ENCODE data around the gene SRD5A1.
A peak's percentile ranks its signal among the peaks of the same experiment; 100 is the strongest.

SRD5A1 gene

DNA sequence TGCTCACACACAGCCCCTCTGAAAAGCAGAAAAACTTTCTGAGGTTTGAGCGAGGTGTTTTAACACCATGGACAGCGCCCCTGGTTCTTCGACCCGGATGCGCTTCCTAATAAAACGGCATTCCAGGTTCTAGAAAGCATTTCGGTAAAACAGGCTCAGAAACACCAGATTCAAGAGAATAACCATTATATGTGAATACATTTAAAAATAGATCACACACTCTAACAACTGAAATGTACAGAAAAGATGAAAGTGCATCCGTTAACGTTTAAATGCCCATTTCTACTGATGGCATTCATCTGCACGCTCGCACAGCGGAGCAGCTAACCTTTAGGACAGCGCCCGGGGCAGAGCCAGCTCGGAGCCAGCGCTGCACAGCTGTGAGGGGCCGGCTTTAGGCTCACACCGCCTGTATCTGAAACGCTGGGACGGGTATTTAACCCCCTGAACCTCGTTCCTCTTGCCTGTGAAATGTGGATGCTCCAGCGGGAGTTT, 53.7 kb downstream of the SRD5A1 start:
- no peak for DNase-seq

DNA sequence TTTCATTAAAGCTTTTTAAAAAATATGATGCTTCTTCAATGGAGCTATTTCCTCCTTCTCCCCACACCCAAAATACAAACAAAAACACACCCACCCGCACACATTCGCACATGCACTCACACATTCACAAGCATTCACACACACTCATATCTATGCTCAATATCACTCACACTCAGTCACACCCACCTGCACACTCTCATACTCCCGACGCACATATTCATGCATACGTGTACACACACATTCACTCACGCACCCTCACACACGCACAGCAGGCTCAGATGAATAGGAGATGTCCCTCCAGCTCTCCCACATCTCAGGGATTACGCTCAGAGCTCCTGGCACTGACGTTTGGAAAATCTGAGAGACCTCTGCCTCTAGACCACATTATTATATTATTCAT, 54.3 kb downstream of the SRD5A1 start:
- DNase-seq, result no peak

DNA sequence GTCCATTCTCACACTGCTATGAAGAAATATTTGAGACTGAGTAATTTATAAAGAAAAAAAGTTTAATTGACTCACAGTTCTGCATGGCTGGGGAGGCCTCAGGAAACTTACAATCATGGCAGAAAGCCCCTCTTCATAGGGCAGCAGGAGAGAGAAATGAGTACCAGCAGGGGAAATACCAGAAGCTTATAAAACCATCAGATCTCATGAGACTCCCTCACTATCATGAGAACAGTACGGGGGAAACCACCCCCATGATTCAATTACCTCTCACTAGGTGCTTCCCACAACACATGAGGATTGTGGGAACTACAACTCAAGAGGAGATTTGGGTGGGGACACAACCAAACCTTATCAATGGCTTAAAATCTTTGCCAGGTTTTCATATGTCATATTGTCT, 59.7 kb downstream of the SRD5A1 start:
- no peak for DNase-seq

DNA sequence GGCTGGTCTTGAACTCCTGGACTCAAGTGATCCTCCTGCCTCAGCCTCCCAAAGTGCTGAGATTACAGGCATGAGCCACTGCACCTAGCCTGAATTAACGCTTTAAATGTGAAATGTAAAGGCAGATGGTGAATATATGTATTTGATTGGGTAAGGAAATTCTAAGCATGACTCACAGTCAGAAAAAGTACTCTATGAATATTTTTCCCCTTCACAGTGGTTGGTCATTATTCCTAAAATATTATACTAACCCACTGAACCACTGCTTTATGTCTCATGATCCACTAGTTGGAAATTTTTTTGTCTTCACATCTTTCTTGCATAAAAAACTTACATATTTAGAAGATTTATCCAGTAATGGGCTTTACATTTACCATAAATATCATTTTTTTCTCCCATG, 65.5 kb downstream of the SRD5A1 start:
- no peak for DNase-seq

DNA sequence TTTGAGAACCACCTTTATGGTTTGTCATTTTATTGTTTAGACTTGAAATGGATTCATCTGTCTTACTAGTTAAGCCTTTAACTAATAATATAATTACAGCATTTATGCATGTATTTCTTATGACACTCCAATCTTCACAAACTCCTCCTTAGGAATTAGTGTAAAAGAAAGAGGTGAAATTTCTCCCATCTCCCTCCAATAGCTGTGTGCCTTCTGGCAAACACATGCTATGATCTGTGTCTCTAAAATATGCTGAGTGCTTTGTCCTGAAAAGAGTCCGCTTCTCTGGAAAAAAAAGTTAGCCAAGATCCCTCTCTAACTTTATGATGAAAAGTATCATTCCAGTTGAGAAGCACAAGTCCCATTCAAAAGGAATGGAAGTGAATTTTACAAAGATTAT, 66.1 kb downstream of the SRD5A1 start:
- no peak for DNase-seq

DNA sequence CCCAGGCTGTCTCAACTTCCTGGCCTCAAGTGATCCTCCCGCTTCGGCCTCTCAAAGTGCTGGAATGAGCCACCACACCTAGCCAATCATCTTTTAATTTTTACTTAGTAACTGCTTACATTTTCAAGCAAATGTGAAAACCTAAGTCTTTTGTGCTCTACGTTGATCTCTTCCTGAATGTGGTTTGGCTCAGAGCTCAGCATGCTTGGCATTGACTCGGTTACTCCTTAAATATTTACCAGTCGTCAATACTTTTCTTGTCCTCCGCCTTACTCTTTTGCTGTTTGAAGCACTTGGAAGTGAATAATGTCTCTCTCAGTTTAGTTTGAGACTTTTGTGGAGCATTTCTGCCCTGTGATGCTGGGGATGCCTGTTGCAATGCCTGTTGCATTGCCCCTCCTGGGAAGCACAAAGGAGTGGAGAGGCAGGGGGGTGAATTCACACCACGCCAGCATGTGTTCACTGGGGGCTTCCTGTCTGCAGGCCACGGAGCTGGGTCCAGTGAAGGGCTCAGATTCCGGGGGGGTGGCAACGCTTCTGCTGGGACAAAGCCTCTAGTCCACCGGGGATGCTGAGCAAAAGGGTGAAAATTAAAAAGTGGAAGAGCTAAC, 66.9 kb downstream of the SRD5A1 start:
- DNase-seq, result no peak

DNA sequence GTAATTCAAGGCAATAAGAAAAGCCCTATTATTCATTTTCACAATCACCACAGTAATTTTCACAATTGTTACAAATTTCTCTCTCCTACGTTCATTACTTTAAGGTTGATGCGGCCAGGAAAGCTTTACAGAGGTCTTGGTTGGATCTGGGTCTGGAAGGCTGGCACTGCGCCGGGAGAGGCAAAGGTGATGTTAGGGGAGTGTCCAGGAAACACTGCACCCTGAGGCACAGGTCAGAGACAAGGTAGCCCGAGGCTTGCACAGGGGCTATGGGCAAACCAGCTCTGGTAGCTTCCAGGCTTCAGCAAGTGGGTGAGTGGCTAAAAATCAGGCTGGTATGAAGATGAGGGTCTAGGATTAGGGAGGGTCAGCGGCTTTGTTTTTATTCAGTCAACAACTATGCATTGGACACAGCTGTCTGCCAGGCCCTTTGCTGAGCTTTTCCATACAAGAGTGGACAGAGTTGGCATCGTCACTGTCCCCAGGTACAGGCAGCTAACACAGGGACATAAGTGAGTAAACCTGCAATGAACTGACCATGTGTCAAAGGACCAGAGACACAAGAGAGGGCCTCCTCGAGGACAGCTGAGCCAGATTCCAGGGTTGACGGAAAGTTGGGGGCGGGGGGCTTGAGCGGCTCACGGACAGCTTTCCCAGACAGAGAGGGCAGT, 67.6 kb downstream of the SRD5A1 start:
- DNase-seq, result no peak

DNA sequence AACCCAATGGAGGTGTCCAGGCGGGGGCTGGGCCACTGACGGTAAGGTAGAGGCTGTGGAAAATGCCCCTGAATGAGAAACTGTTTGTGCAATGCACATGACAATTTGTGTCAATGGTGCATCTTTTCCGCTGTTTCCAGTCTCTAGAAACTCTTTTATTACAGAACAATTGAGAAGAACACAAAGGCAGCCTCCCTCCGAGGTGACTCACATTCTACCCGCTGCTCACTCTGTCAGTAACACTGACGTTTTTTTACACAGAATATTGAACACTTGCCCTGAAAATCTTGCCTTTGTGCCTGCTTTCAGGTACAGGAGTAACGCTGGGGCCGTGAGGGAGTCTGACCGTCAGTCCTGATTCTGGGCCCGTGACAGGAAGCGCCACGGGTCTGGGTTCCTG, 68.3 kb downstream of the SRD5A1 start:
- no peak for DNase-seq

DNA sequence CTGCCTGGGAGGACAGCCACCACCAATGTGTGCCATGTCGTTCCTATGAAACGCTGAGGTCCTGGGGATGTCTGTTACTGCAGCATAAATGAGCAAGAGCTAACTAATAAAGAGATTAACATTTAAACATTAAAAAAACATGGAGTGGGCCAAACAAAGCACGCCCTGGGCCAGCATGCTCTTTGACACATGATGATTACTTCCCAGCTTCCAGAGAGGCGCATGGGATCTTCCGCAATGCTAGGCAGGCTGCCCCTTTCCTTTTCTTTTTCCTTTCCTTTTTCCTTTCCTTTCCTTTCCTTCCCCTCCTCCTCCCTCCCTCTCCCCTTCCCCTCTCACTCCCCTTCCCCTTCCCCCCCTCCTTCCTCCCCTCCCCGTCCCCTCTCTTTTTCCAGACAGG, 69.4 kb downstream of the SRD5A1 start:
- no peak for DNase-seq

DNA sequence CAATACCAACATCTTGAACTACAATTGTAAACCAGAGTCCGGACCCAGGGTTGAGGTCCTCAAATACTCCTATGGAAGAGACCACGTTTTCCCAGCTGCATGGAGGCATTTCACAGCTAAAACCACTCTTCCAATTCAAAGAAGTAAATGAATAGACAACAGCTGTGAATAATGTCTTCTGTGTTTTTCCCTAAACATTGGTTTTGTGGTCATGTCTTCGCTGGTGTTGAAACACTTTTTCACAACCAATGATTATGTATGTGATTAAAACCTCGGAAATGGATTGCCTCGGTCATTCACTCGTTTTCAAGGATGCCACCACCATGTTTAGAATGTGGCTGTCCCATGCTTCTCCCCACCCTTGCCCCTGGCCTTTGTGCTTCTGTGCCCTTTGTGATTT, 70.6 kb downstream of the SRD5A1 start:
- no peak for DNase-seq

DNA sequence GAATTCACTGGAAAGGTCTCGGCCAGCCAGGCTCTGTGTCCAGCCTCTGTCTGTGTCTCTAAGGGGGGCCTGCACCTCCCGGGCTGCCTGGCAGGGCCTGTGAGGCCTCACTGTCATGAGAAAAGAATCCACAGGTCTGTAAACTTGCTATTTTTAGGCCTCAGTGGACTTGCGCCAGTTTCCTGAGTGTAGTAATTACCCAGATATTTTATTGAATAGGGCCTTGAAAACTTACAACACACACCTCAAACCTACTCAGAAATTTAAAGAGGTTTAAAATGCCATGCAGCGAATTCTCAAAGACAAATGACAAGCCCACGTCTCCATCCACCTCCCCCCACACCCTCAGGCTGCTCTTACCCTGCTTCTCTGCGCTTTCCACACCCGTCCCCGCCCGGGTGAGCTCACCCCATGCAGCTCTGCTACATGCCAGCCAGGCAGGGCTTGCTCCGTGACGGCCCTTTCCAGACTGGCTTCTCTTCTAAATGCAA, 71.2 kb downstream of the SRD5A1 start:
- DNase-seq, result no peak

DNA sequence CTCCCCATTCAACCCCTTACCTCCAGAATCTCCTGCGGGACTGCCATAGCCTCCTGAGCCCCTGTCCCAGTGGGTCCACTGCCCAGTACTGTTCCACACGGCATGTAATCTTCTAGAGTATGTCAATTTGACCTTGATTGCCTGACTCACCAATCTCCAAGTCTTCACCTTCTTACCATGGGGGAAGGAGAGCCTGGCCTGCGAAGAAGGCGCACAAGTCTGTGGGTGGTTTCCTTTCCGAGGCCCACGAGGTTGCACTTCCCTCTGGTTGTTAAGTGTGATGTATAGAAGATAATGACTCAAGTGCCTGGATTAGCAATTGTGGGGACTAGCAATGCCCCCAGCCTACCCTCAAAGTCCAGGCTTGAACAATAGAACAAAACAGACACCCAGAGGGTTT, 71.8 kb downstream of the SRD5A1 start:
- DNase-seq, result no peak

DNA sequence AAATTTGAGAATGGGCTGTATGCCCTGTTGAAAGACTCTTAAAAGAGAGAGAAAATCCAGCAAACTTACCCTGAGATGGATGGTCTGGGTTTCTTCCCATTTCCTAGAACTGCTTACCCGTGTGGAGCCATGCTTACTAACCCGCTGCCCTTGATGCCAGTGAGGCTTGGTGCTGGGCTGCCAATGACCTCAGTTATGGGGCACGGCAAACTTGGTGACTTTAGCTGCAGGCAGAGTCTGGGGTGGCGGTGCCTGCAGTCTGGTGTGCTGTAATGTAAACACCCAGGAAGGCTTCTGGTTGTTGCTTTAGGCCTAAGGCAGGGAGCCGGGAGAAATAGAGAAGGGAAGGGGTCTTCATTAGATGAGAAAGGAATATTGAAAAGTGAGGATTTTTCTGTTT, 72.7 kb downstream of the SRD5A1 start:
- DNase-seq, result no peak

DNA sequence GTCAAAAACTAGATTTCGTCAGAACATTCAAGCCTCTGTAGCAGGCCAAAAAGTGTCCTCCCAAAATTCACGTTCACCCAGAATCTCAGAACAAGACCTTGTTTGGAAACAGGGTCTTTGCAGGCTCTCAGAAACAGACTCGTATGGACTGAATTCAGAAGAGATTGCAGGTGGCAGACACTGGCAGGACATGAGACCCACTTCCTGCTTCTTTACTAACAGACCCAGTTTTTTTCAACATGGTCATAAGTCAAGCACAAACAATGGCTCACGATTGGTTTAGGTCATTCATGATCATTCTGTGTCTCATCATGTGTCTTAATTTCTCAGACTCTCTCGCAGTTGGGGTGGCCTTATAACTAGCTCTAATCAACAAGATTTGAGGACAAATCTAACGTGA, 74.6 kb downstream of the SRD5A1 start:
- no peak for DNase-seq

DNA sequence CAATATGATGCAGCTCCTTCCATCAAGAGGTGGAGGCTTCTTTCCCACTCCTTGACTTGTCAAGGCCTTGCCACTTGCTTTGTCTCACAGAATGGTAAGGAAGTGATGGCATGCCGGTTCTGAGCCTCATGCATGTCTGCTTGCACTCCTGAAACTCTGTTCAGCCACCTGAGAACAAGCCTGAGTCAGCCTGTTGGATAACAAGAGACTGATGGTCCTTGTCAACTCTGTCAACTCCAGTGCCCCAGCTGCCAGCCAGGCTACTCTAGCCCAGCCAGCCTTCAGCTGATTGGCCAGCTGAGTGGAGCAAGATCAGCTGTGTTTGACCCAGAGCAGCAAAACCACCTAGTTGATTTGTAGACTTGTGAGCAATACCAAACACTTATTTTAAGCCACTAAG, 75.6 kb downstream of the SRD5A1 start:
- no peak for DNase-seq

DNA sequence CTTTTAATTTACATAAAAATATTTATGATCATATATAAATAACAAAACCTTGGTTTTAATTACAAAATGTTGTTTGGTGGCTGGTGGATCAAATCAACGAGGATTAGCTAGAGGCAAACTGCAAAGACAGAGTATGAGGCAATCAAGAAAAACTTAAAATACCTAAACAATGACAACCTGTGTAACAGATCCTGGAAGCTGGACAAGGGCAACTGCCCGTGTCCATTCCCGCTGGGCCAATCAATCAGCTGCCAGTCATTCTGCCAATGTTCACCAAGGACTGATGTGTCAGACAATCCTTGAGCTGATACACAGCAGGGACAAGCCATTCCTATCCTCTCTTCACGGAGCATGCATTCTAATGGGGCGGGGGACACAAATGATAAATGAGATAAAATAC, 76.8 kb downstream of the SRD5A1 start:
- no peak for DNase-seq

DNA sequence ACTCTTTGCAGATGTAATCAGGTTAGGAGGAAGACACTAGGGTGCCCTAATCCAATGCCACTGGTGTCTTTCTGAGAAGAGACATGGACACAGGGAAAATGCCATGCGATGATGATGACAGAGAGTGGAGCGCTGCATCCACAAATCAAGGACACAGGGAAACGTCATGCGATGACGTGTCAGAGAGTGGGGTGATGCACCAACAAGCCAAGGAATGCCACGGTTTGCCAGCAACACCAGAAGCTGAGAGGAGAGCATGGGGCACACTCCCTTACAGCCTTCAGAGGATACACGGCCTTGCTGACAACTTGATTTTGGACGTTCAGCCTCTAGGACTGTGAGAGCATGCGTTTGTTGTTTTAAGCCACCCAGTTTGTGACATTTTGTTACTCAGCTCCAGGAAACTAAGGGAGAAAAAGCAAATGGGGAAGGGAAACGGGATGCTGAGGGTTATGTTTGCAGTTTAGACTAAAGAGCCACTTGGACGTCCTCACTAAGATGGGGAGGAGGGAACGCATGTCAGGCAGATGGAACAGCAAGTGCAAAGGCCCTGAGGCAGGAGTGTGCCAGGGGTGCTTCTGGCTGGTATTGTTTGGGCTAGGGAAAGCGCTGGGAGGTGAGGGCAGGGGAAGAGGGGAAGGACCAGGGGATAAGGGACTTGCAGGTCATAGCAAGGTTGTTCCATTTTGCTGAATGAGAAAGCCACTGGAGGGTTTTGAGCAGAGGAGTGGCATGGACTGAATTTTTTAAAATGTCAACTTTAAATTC, 77.5 kb downstream of the SRD5A1 start:
- no peak for DNase-seq

DNA sequence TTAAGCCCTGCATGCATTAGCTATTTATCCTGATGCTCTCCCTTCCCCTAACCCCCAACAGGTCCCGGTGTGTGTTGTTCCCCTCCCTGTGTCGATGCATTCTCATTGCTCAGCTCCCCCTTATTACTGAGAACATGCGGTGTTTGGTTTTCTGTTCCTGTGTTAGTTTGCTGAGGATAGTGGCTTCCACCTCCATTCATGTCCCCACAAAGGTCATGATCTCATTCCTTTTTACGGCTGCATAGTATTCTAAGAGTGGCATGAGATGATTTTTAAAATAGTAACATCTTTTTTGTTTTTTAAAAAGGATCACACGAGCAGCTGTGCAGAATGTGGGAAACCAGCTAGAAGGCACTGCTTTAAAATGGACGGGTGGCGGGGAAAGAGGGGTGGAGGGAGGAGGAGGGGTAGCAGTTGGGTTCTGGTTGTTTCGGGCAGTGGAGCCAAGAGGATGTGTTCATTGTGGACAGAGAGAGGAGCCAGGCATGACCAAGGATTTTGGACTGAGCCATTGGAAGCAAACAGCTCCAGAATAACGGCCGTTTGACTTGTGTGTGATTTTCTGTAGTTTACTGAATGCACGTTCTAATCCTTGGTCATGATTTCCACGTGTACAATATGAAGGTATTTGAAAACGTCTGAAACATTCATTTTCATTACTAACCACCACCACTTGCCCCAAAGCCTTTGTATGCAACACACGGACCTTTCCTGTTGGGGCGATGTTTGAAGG, 78.3 kb downstream of the SRD5A1 start:
- no peak for DNase-seq

DNA sequence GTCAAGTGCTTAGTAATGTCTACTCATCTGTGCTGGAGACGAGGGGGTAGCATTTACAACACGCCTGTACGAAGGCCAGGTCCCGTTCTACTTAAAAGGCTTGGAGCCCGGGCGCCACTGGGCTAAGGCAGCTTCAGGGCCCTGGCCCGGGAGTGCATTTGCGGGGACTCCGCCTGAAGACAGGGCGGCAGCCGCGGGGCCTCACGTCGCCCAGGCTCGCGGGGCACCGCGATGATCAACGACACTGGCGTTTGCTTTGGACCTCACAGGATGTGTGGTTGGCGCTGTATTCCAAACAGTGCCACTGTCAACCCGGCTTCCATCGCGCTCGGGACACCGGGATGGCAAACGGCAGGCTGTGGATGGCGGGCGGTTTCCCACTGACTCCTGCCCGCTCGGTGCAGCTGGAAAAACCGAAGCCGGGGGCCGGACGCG, 78.9 kb downstream of the SRD5A1 start:
- peak; percentile 41 for DNase-seq

DNA sequence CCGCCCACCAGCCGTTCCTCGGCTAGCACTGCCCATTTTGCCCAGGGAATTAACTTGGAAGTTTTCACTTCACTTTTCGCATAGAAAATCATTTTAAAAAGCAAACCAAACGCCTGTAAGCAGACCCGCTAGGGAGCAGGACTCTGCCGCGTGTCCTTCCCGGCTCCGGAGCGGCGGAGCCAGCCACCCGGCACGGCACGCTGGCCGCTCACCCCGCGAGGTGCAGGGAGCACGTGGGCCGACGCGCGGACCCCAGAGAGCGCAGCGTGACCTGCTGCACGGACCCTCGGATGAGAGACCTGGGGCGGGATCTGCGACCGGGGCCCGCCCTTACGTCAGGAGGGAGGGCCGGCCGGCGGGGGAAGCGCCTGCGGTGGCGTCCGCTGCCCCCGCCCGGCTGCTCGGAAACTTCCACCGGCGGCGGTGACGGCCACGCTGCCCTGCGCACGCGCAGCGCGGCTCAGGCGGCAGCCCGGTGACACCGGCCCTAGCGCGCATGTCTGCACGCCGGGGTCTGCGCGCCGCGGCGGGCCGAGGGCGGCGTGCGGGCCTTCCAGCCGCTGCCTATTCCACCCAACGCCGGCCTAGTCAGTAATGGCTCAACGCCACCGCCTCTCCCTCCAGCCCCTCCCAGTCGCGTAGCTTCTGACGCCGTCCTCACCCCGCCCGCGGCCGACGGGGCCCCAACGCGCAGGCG, 79.5 kb downstream of the SRD5A1 start:
- peak; percentile 94 for DNase-seq

DNA sequence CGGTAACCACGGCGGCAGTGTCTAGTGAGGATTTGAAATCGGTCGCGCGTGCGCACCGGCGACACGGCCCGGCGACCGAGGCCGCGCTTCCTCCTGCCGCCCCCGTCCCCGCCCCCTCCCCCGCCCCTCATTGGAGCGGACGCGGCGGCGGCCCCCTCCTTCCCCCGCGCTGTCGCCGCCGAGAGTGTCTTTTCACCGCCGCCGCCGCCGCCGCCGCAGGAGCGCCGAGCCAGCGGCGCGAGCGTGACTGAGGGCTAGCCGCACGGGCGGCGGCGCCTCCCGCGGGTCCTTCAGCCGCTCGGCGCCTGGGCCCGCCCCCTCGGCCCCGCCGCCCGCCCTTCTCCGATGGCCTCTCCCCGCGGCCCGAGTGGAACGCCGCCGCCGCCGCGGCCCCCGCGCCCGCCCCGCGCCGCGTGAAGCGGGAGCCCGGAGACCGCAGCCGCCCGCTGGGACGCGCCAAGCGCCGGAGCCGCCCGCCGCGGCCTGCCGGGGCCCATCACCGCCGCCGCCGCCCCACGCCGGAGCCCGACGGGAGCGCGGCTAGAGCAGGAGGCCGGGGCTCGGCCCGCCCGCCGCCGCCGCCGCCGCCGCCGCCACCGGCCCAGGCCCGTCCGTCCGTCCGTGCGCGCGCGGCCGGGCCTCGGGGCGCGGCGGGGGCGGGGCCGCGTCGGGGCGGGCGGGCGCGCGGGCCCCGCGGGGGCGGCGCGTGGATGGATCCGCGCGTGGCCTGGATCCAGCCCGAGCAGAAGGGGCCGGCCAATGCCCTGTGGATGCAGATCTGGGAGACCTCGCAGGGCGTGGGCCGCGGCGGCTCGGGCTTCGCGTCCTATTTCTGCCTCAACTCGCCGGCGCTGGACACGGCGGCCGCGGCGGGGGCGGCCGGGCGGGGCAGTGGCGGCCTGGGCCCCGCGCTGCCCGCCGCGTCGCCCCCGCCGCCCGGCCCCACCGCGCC, 80.3 kb downstream of the SRD5A1 start, which contains the start of gene TENT4A:
TENT4A (plus strand) TSS at position 159 of the 952 bp plus-strand sequence; CDS start at position 711, 552 bp downstream.
- peak; percentile 20 for DNase-seq
